IgD-negative memory B cell (primary cell): ENCODE measurements around the gene FOXI1. TPM values are rescaled to one million over a fixed set of nuclear protein-coding genes. Genes with fewer than 3 reads are reported as not detected.
"Not testable (repeated sequence)": the region's sequence is repeated elsewhere in the genome, so short reads cannot be mapped to it uniquely, and the experiment has no call there.

Experiments
- H3K27ac Mint-ChIP-seq, 3 donors: one replicate each; pipeline ENCODE4 v1.8.0; 2020 to 2022; ENCODE audit warnings: mild to moderate bottlenecking in 3 of 3, mixed read lengths in 3 of 3, moderate library complexity in 1 of 3
- H3K27me3 Mint-ChIP-seq: one replicate; pipeline ENCODE4 v1.8.0; 2021; ENCODE audit warnings: mixed read lengths
- H3K36me3 Mint-ChIP-seq: one replicate; pipeline ENCODE4 v1.8.0; 2020; ENCODE audit warnings: mild to moderate bottlenecking, mixed read lengths
- H3K4me1 Mint-ChIP-seq, 3 donors: one replicate each; pipeline ENCODE4 v1.8.0; 2020 to 2022; ENCODE audit warnings: mixed read lengths in 3 of 3, mild to moderate bottlenecking in 1 of 3
- H3K4me3 Mint-ChIP-seq, 4 donors: one replicate each; pipeline ENCODE4 v1.8.0; 2020 to 2022; ENCODE audit warnings: mild to moderate bottlenecking in 4 of 4, mixed read lengths in 4 of 4, moderate library complexity in 3 of 4
- H3K9me3 Mint-ChIP-seq, 3 donors: one replicate each; pipeline ENCODE4 v1.8.0; 2020 to 2021; ENCODE audit warnings: mixed read lengths in 3 of 3, mild to moderate bottlenecking in 1 of 3
- polyA plus RNA-seq: library from polyadenylated mRNA; unstranded; fragments of 300-500 nt; fragmentation: Illumina TruSeq; gene quantifications from one replicate; pipeline ENCODE4 v1.2.3, GENCODE V29; 2021

The FOXI1 gene
- polyA plus RNA-seq, 1 donor from 2014 or later, result not detected

- no peak overlapping the region for H3K27ac Mint-ChIP-seq
- H3K4me3 Mint-ChIP-seq, result no peak overlapping the region
- no peaks in the 10 kb centered on the region for H3K4me1 Mint-ChIP-seq
- H3K27me3 Mint-ChIP-seq, result peaks cover 5% of the 10 kb centered on the region
- H3K9me3 Mint-ChIP-seq, result no peaks in the 10 kb centered on the region
- H3K36me3 Mint-ChIP-seq, result no peaks in the 10 kb centered on the region
Observed at GRCh38 chr5:170132269-170132975, 26.7 kb downstream of the FOXI1 start.

DNA sequence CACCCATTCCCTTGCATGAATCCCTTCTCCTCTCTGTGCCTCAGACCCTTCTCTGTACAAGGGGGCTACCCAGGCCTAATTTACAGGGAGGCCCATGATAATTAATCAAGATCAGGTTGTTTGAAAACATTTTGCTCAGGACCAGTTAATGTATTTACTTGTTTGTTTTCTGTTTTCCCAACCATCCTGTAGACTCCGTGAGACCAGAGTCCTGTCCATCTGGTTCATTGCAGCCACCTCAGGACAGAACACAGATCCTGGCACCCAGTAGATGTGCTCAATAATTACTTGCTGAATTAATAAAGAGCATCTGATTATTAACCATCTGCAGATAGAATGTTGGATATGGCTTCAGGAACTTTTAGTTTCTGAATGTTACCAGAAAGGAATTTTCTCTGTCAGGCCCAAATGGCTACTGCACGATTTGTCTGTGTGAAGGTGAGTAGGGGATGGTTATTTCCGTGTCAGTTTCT, 27.3 kb downstream of the FOXI1 start:
- Mint-ChIP-seq H3K4me1 (no peaks in the 10 kb centered on the region), H3K9me3 (no peaks in the 10 kb centered on the region), H3K27ac (no peak overlapping the region), H3K27me3 (peaks cover 5% of the 10 kb centered on the region), H3K36me3 (no peaks in the 10 kb centered on the region), H3K4me3 (no peak overlapping the region)

GRCh38 chr5:170135796-170136490, 30.2 kb downstream of the FOXI1 start:
- Mint-ChIP-seq H3K36me3 (peaks cover 2% of the 10 kb centered on the region), H3K27ac (no peak overlapping the region), H3K4me1 (no peaks in the 10 kb centered on the region), H3K27me3 (peaks cover 5% of the 10 kb centered on the region), H3K9me3 (no peaks in the 10 kb centered on the region), H3K4me3 (no peak overlapping the region)

GRCh38 chr5:170136506-170136905, 30.8 kb downstream of the FOXI1 start:
- peaks cover 0 to 1% (median 0%) of the 10 kb centered on the region in 3 donors for H3K4me1 Mint-ChIP-seq
- peaks cover 2% of the 10 kb centered on the region for H3K36me3 Mint-ChIP-seq
- H3K27ac Mint-ChIP-seq, result no peak overlapping the region
- no peaks in the 10 kb centered on the region for H3K9me3 Mint-ChIP-seq
- no peak overlapping the region for H3K4me3 Mint-ChIP-seq
- H3K27me3 Mint-ChIP-seq, result peaks cover 5% of the 10 kb centered on the region

DNA sequence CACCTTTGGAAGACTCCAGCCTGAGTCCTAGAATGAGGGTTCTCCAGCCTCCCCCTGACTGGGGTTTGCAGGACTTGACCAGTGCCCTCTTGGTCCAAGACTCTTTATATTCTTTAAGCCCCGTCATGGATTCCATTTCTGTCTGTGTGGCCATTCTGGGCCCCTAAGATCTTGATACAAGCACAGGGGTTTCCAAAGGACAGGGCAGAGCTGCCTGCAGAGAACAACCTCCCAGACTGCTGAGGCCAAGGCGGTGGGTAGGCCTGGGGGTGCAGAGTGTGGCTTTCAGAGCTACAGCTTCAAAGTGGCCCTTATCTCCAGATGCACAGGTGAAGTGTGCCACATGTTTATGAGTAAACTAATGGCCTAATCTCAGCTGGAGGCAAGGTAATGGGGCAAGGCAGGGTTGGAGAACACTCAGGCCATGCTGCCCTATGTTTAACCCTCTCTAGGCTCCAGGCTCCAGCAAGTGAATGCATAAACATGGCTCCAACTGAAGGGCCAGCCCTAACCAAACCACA, 32.1 kb downstream of the FOXI1 start:
- Mint-ChIP-seq H3K36me3 (peaks cover 4% of the 10 kb centered on the region), H3K27ac (no peak overlapping the region), H3K27me3 (peaks cover 5% of the 10 kb centered on the region), H3K9me3 (no peaks in the 10 kb centered on the region), H3K4me3 (no peak overlapping the region), H3K4me1 (peaks cover 0 to 1% (median 0%) of the 10 kb centered on the region in 3 donors)

DNA sequence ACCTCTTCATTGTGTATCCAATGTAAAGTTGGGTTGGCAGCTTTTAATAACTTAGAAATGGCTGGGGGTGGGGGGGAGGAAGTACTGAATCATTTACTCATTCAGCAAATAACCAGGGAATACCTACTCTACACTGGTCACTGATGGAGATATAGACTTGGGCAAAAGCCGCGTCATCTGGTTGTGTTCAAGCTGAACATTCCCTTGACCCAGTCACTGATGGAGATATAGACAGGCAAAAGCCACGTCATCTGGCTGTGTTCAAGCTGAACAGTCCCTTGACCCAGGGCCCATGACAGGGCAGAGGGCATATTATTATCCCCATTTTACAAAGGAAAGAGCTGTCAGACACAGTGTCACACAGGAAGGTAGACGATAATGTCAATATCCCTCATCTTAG, 32.6 kb downstream of the FOXI1 start:
- peaks cover 4% of the 10 kb centered on the region for H3K36me3 Mint-ChIP-seq
- no peaks in the 10 kb centered on the region for H3K9me3 Mint-ChIP-seq
- no peak overlapping the region for H3K27ac Mint-ChIP-seq
- no peak overlapping the region for H3K4me3 Mint-ChIP-seq
- H3K27me3 Mint-ChIP-seq, result peaks cover 5% of the 10 kb centered on the region
- H3K4me1 Mint-ChIP-seq, result peaks cover 0 to 1% (median 0%) of the 10 kb centered on the region in 3 donors

GRCh38 chr5:170139786-170140335, 34.2 kb downstream of the FOXI1 start:
- peaks cover 4% of the 10 kb centered on the region for H3K36me3 Mint-ChIP-seq
- peaks cover 0 to 1% (median 0%) of the 10 kb centered on the region in 3 donors for H3K4me1 Mint-ChIP-seq
- H3K9me3 Mint-ChIP-seq, result no peaks in the 10 kb centered on the region
- peaks cover 5% of the 10 kb centered on the region for H3K27me3 Mint-ChIP-seq
- H3K27ac Mint-ChIP-seq, result no peak overlapping the region
- no peak overlapping the region for H3K4me3 Mint-ChIP-seq

DNA sequence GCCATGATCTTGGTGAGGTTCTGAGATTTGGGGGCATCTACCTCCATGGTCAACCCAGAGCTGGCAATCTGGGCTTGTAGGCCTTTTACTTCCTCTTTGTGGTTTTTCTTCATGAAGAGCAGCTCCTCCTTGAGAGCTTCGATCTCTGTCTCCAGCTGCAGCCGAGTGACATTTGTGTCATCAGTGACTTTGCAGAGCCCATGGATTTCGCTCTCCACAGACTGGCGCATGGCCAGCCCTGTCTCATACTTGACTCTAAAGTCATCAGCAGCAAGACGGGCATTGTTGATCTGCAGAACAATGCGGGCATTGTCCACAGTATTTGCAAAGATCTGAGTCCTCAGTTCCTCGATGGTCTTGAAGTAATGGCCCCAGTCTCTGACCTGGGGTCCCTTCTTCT, 35.5 kb downstream of the FOXI1 start:
- H3K4me1 Mint-ChIP-seq, H3K36me3 Mint-ChIP-seq, H3K9me3 Mint-ChIP-seq, H3K4me3 Mint-ChIP-seq, H3K27me3 Mint-ChIP-seq, H3K27ac Mint-ChIP-seq: not testable (repeated sequence)

- H3K27me3 Mint-ChIP-seq, result peaks cover 3% of the 10 kb centered on the region
- H3K4me3 Mint-ChIP-seq, result no peak overlapping the region
- no peak overlapping the region for H3K27ac Mint-ChIP-seq
- H3K36me3 Mint-ChIP-seq, result peaks cover 4% of the 10 kb centered on the region
- H3K4me1 Mint-ChIP-seq, result peaks cover 0 to 1% (median 0%) of the 10 kb centered on the region in 3 donors
- no peaks in the 10 kb centered on the region for H3K9me3 Mint-ChIP-seq
Observed at GRCh38 chr5:170141636-170142035, 35.9 kb downstream of the FOXI1 start.

- no peaks in the 10 kb centered on the region for H3K9me3 Mint-ChIP-seq
- peaks cover 4% of the 10 kb centered on the region for H3K36me3 Mint-ChIP-seq
- no peak overlapping the region for H3K27ac Mint-ChIP-seq
- H3K4me3 Mint-ChIP-seq, result no peak overlapping the region
- peaks cover 0 to 1% (median 0%) of the 10 kb centered on the region in 3 donors for H3K4me1 Mint-ChIP-seq
- peaks cover 3% of the 10 kb centered on the region for H3K27me3 Mint-ChIP-seq
Observed at GRCh38 chr5:170142196-170142595, 36.5 kb downstream of the FOXI1 start.

DNA sequence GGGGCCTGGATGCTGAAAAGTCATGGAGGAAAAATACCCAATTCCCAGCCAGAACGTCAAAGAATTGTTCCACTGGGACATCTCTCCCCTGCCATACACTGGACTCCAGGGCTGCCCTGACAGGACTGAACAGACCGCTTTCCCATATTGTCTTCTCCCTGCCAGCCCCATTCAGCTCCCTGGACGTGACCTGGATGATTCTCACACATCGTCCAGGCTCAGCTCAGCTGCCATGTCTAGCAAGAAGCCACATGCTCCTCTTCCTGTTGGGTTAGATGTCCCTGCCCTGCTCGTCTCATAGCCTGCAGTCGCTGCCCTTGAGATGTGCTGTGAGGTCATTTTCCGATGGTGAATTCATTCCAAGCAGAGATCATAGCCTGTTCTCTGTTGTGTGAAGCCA, 37.4 kb downstream of the FOXI1 start:
- peaks cover 4% of the 10 kb centered on the region for H3K36me3 Mint-ChIP-seq
- no peak overlapping the region for H3K4me3 Mint-ChIP-seq
- H3K27ac Mint-ChIP-seq, result no peak overlapping the region
- no peaks in the 10 kb centered on the region for H3K9me3 Mint-ChIP-seq
- peaks cover 9% of the 10 kb centered on the region for H3K27me3 Mint-ChIP-seq
- H3K4me1 Mint-ChIP-seq, result peaks cover 0 to 1% (median 0%) of the 10 kb centered on the region in 3 donors

GRCh38 chr5:170143710-170144109, 38.0 kb downstream of the FOXI1 start:
- H3K36me3 Mint-ChIP-seq, result peaks cover 4% of the 10 kb centered on the region
- H3K27ac Mint-ChIP-seq, result no peak overlapping the region
- H3K4me1 Mint-ChIP-seq, result peaks cover 0 to 1% (median 0%) of the 10 kb centered on the region in 3 donors
- H3K4me3 Mint-ChIP-seq, result no peak overlapping the region
- H3K27me3 Mint-ChIP-seq, result peaks cover 9% of the 10 kb centered on the region
- no peaks in the 10 kb centered on the region for H3K9me3 Mint-ChIP-seq

- H3K27ac Mint-ChIP-seq, result no peak overlapping the region
- no peaks in the 10 kb centered on the region for H3K9me3 Mint-ChIP-seq
- H3K36me3 Mint-ChIP-seq, result peaks cover 2% of the 10 kb centered on the region
- H3K4me3 Mint-ChIP-seq, result no peak overlapping the region
- peaks cover 0 to 1% (median 0%) of the 10 kb centered on the region in 3 donors for H3K4me1 Mint-ChIP-seq
- H3K27me3 Mint-ChIP-seq, result peaks cover 10% of the 10 kb centered on the region
Observed at GRCh38 chr5:170144286-170145023, 38.8 kb downstream of the FOXI1 start.

DNA sequence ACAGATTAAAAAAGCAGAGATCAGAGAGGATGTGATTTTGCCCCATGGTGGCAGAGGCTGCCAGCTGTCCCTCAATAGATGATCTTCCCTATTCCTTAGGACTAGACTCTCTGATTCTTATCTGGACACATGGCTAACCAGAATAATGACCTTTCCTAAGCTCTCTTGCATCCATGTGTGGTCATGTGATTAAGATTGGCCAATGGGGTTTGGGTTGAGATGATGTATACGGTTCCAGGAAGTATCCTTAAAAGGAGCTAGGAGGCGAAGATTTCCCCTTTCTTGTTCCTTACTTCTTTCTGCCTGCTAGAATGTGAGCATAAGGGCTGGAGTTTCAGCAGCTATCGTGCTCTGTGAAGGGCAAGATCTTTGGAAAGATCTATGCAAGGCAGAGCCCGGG, 39.8 kb downstream of the FOXI1 start:
- H3K4me1 Mint-ChIP-seq, result peaks cover 0 to 1% (median 0%) of the 10 kb centered on the region in 3 donors
- H3K4me3 Mint-ChIP-seq, result no peak overlapping the region
- H3K27ac Mint-ChIP-seq, result no peak overlapping the region
- H3K27me3 Mint-ChIP-seq, result peaks cover 11% of the 10 kb centered on the region
- H3K36me3 Mint-ChIP-seq, result peaks cover 2% of the 10 kb centered on the region
- no peaks in the 10 kb centered on the region for H3K9me3 Mint-ChIP-seq
